Lower leg skin (tissue), 3 donors: ENCODE results near the gene TM4SF5.

Source experiments
- POLR2A ChIP-seq, 2 donors: fragments of 450-650 bp; IDR thresholded peaks; one replicate each; pipeline ENCODE4 v1.6.1; 2016 to 2017; ENCODE audit warnings: antibody characterized with exemption in 2 of 2, mild to moderate bottlenecking in 1 of 2, moderate library complexity in 1 of 2
- TF ChIP-seq, protein P1 (sequence below), 3 donors: fragments of 450-650 bp; IDR thresholded peaks; one replicate each; pipeline ENCODE4 v1.5.1; 2016; ENCODE audit warnings: antibody characterized with exemption in 3 of 3, mild to moderate bottlenecking in 3 of 3, moderate library complexity in 2 of 3

DNA sequence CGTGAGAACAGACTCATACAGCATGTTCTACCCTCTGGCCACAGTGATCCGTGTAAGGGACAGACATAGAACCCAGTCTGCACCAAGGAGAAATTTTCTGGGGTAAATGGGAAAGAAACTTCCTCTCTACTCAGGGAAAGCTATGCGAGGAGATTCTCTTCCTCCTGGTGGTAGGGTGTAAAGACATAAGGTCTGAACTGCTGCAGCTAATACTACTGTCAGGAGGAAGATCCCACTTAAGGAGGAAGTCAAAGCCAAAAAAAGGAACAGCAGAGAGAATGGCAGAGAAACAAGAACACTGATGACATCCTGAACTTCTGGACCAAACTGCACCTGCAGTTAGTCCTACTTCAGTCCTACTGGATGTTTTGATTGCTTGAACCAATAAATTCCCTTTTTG is 7.1 kb upstream of the TM4SF5 start:
- TF ChIP-seq POLR2A (IDR thresholded peaks at IDR 0.05) = no peak
- TF ChIP-seq, protein P1, sequence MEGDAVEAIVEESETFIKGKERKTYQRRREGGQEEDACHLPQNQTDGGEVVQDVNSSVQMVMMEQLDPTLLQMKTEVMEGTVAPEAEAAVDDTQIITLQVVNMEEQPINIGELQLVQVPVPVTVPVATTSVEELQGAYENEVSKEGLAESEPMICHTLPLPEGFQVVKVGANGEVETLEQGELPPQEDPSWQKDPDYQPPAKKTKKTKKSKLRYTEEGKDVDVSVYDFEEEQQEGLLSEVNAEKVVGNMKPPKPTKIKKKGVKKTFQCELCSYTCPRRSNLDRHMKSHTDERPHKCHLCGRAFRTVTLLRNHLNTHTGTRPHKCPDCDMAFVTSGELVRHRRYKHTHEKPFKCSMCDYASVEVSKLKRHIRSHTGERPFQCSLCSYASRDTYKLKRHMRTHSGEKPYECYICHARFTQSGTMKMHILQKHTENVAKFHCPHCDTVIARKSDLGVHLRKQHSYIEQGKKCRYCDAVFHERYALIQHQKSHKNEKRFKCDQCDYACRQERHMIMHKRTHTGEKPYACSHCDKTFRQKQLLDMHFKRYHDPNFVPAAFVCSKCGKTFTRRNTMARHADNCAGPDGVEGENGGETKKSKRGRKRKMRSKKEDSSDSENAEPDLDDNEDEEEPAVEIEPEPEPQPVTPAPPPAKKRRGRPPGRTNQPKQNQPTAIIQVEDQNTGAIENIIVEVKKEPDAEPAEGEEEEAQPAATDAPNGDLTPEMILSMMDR (IDR thresholded peaks at IDR 0.05) = no peak
